Measurements from ENCODE around the gene PXYLP1.

PXYLP1 gene

DNA sequence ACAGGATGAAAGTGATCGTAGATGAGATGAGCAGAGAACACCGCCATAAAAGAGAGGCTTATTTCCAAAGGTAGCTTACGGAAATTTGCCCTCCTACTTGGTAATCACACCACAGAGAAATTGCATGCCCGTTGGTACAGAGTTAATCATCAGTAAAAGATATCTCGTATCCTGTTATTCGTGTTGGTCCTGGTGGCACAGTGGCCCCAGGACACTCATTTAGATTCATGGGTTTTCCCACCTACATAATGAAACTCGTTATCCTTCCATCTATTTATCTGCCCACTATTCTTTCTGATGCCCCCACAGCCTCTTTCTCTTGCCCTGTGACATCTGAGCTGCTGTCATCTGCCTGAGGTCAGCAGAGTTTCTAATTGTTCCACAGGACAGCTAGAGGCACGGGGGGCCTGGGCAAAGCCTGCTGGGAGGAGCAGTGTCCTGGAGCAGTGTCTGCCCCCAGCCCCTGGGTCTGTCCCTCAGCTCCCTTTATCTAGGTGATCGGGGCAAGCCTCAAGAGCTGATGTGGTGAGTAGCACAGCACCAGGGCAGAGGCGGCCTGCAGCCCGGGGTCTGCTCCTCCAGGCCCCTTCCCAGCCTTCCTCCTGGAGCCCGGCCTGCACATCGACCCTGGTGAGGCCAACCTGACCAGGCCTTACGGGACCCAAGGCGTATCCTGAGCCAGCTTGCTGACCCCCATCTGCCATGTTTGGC is 42.2 kb downstream of the PXYLP1 start:
- no peak for DNase-seq (ENCODE audit: low read depth in 3 of 3)

DNA sequence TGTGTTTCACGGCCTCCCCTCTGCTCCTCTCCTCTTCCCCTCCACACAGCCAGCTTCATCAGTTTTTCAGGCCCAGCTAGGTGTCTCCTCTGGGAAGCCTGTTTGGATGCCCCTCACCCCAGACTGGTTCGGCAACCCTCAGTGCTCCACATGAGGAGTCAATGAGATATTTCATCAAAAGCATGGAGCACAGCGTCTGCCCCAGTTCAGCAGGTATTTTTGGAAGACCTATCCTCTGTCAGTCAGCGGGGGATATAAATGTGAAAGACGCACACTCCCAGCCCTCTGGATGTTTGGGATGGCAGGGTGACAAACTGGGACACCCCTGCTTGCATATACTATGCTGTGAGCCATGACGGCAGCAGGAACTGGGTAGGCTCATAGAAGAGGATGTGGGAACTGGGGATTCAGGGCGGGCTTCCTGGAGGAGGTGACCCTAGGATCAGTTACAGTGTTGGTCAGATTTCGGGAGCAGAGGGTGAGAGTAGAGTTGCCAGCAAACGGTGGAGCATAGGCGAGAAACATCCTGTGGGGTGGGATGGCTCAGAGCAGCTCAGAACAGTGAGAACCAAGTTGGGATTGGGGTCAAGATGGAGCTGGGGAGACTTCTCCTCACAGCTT is 42.9 kb downstream of the PXYLP1 start:
- no peak for DNase-seq (ENCODE audit: low read depth in 3 of 3)

DNA sequence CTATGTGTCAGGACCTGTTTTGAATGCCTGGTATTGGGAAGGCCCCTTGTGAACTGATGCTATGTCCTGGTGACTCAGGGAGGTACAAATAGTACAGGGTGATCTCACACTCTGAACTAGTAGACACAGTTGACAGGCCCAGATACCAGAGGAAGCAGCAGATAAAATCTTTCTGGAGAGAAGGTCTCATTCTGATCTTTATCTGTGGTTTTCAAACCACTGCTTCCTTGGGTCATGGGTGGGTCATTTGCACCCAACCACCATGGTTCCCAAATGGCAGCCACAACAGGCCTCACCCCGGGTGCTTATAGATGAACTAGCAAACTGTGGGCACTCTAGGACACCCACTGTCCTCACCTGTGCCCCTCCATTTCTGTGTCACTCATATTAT is 43.4 kb downstream of the PXYLP1 start:
- no peak for DNase-seq (ENCODE audit: low read depth in 3 of 3)

DNA sequence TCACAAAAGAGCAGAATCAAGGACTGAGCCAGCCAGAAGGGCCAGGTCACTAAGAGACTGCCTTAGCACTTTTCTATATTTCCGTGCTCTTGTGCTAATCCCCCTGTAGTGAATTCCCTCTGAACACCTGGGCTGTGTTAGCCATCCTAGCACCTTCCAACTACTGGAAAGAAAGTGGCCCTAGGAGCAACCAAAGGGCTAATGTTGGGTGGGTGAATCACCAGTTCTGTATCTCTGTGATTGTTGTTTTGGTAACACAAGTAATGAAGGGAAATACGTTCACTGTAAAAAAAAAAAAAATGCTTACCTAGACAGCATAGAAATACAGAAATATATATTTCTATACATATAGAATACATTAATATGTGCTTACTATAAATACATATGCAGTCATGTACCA is 43.9 kb downstream of the PXYLP1 start:
- no peak for DNase-seq (ENCODE audit: low read depth in 3 of 3)

DNA sequence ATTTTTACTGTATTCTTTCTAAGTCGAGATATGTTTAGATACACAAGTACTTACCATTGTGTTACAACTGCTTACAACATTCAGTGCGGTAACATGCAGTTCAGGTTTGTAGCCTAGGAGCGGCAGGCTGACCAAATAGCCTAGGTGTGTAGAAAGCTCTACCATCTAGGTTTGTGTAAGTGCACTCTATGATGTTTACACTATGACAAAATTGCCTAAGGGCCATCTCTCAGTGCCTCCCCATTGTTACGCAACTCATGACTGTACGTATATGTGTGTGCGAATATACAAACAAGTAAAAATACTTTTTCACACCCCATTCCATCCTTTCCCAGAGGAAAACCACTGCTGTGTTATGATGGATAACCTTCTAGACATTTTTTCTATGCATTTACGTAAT is 44.3 kb downstream of the PXYLP1 start:
- no peak for DNase-seq (ENCODE audit: low read depth in 3 of 3)

DNA sequence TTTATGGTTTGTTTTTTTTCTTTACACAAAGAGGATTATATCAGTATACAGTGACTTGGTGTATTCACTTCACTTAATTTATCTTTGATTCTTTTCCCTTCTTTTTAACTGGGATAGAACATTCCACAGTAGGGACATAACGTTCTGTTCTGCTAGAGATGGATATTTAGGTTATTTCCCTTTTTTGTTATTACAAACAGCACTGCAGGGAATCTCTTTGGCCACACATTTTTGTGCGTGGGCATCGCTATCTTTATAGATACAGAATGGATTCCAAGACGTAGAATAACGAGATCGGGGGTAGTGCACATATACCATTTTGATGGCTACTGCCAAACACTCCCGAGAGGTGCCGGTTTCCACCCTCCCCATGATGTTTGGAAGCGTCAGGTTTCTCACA is 44.8 kb downstream of the PXYLP1 start:
- DNase-seq (ENCODE audit: low read depth in 3 of 3): no peak

DNA sequence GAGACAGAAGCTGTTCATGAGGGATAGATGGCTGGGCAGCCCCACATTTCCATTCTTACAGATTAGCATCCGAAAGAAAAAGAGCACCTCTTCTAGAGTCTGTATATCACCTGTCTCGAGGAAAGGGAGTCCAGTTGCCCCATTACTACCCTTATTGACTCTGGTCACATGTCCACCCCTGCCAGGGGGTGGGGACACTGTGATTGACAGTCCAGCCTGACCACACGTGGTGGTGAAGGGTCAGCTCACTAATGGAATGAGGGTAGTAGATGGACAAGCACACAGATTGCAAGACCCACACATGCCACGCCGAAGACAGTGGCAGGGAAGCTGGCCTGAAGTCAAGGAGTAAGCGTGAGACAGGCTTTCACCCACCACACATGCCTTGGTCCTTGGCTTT is 45.8 kb downstream of the PXYLP1 start:
- no peak for DNase-seq (ENCODE audit: low read depth in 3 of 3)

DNA sequence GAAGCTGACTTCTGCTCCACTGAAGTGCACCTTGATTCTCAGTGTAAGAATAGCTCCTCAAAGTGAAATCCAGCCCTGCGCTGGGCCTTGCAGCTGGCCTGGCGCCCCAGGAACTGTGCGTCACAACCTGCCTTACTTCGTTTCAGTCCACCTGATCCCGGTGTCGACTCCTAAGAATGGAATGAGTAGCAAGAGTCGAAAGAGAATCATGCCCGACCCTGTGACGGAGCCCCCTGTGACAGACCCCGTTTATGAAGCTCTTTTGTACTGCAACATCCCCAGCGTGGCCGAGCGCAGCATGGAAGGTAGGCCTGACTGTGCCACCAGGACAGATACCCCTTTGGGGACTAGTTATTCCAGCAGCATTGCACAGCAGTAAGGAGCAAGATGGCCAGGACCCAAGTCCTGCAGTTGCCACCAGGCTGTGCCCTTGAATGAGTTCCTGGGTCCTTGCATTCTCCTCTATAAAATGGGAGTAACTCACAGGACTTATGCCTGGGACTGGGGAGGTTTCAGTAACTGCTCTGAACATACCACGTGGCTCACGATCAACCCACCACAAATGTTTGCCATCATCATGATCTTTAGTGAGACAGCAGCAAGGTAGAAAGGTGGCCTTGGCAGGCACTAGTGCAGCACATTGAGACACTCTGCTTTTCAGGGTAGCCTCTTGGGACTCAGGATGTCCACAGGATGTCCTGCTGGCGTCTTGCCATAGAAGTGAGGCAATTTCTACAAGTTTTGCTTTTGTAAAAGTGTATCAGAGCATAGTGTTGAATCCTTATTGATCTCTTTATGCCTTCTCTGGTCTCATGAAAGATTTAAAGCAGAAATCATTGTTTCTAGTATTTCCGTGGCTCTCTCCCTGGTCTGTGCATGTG is 46.8 kb downstream of the PXYLP1 start:
- DNase-seq (ENCODE audit: low read depth in 3 of 3): no peak

DNA sequence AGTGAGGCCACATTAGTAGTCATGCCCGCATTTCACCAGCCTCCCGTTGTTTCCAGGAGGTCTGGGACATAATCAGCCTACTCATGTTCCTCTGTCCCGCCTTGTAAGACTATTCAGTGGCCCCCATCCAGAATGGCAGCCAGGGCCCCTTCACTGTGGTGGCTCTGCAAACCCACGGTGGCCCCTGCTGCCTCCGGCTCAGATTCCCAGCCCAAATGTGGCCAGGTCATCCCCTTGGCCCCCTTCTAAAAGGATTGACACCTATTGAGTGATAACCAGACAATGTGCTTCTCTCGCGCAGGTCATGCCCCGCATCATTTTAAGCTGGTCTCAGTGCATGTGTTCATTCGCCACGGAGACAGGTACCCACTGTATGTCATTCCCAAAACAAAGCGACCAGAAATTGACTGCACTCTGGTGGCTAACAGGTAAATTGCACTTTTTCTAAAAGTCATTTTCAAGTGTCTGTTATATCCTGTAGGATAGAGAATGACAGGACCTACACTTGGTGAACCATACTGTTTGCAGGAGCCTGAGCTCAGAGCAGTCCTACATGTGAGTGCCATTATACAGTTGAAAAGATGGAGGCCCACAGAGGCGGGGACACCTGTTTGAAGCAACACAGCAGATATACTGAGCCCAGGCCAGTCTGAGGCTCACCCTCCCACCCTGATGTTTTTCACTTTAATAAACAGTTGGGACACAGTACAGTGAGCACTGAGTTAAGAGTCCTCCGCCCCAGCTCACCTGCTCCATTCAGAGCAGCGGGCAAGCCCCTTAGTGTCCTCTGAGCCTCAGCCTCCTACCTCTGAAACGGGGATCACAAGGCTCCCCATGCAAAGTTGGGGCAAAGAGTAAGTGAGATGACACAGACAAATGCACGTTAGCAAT is 47.7 kb downstream of the PXYLP1 start:
- no peak for DNase-seq (ENCODE audit: low read depth in 3 of 3)

DNA sequence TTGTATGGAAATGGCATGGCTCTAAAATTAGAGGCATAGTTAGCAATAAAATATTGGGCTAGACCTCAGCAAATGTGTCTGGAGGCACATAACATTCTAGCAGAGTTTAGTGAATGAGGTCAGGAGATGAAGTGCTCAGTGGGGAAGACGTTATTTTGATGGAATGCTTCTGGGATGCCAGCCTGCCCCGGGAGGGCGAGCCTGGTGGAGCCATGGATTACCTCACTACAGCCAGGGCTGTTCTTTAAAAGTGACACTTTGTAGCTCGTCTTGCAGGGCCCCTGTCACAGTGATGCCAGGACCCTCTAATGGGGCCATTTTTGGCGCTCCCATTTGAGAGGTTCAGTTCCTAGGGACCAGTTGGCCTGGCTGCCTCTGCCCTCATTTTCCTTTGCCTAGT is 48.5 kb downstream of the PXYLP1 start:
- no peak for DNase-seq (ENCODE audit: low read depth in 3 of 3)

DNA sequence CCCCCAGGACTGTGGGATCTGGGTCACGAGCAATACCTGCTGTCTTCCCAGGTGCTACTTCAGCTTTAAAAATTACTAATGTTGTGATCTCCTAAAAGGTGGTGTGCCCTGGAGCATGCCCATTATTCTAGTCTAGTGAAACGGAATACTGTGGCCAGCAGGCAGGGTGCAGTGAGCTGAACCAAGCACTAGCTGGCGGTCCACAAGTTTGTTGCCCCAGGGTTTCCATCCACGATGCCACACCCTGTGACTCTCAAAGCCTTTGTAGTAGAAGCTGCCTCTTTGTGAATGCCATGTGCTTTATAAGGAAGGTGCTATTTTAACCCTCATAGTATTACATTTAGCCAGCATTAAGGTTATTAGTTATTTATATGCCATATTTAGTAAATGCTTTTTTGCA is 49.1 kb downstream of the PXYLP1 start:
- no peak for DNase-seq (ENCODE audit: low read depth in 3 of 3)

DNA sequence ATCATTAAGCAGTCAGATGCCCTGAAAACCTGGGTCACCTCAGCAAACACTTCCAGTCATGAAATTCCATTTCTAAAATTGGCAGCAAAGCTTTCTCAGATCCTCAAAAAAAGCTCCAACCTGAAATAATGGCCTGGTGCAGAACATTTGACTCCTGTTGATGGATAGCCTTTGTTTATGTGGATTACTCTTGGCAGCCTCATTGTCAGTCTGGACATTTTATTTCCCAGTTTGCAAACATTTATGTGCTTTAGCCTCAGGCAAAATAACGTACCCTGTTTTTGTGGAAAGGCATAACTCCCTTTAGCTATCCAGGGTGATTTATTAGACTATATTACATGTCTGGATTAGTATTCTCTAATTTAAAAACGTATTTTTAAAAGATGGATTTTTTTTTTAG is 53.9 kb downstream of the PXYLP1 start:
- no peak for DNase-seq (ENCODE audit: low read depth in 3 of 3)

DNA sequence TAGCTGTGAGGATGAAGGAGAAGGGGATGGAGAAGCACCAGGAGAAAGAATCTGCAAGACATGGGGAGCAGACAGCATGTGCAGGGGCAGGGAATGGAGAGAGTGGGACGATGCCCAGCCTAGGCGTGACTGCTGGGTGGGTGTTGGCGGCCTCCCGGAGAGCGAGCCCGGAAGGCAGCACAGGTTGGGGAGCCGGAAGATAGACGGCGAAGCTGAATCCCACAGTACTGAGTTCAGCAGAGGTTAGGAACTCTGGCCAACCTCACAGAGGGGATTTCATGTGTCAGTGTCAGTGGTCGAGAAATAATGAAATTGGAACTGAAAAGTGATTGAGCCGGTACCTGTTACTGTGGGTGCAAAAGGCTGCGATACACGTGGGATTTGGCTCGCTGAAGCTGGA is 55.2 kb downstream of the PXYLP1 start:
- no peak for DNase-seq (ENCODE audit: low read depth in 3 of 3)

DNA sequence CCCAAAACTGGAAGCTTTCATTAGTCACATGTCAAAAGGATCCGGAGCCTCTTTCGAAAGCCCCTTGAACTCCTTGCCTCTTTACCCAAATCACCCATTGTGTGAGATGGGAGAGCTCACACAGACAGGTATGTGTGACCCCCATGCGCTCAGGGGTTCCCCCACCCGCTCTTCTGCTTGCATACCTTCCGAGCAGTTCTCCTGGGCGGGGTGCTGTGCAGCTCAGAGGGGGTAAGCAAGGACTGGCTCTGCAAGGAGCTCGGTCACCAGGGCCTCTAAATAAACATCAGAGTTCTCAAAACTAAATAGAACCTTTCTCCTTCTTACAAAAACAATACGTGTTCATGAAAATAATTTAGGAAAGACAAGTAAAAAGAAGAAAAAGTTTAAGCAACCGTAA is 55.7 kb downstream of the PXYLP1 start:
- DNase-seq (ENCODE audit: low read depth in 3 of 3): no peak

DNA sequence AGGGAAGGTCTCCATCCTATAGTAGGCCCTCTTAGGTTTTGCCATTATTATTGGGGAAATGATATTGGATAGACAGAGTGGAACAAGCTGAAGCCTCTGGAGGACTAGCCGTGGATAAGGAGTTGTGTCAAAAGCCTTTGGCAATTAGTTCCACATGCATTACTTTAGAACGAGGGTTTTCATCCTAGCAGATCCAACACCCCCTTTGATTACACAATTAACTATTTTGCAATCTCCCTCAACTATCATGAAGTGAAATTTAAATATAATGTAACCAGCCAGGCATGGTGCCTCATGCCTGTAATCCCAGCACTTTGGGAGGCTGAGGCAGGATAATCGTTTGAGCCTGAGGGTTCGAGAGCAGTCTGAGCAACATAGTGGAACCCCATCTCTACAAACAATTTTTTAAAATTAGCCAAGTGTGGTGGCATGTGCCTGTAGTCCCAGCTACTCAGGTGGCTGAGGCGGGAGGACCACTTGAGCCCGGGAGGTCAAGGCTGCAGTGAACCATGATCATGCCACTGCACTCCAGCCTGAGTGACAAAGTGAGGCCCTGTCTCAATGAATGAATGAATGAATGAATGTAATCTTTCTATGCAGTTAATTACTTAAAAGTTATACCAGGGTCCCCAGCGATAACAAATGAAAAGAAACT is 56.8 kb downstream of the PXYLP1 start:
- no peak for DNase-seq (ENCODE audit: low read depth in 3 of 3)

DNA sequence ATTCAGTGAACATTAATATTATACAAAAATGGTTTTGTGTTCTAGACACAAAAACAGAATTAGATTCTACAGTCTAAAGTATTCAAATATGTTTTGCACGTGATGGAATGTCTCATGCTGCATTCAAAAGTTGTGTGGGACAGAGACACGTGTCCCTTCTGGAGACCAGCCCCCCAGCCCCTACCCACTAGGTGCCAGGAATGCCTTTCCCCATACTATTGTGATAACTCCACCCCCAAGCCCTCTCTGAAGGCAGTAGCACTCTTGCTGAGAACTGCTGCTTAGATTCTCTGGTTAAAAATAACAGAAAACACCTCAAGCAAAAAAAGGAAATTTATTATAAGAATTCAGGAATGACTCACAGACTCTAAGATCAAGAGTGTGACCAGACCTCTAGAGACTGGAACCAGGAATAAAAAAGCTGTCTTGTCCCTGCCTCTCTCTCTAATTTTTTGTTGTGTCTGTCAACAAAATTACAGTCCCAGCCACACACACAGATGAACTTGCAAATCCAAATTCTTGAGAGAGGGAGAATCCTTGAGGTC is 57.7 kb downstream of the PXYLP1 start:
- DNase-seq (ENCODE audit: low read depth in 3 of 3): no peak

DNA sequence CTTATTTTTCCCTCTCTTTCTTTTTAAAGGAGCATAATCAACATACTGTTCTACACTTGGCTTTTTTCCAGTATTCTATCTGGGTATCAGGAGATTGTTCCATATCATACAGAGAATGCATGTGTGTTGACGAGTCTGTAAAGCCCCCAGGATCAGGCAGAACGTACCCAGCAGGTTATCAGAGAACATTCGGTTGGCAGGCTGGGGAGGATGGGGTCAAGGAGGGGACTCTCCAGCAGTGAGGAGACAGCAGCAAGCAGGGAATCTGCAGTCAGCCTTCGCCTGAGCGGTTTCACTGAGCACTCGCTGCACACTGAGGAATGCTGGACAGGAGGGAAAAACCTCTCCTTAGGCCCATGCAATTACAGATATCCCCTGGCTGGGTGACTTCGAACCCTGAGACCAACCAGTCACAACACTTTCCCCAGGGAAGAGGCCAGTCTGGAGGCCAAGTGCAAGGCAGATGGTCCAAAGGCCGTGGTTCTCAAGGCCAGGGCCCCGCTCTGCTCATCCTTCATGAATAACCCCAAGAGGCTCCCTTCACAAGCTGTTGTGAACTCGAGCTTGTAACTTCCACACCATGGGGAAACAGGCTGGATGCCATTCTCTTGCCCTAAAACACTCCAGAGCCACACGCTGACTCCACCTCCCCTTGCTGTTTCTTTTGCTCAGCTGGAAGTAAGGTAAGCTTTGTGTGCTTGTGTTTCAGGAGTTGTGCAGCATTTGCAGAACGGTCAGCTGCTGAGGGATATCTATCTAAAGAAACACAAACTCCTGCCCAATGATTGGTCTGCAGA is 60.1 kb downstream of the PXYLP1 start:
- no peak for DNase-seq (ENCODE audit: low read depth in 3 of 3)

DNA sequence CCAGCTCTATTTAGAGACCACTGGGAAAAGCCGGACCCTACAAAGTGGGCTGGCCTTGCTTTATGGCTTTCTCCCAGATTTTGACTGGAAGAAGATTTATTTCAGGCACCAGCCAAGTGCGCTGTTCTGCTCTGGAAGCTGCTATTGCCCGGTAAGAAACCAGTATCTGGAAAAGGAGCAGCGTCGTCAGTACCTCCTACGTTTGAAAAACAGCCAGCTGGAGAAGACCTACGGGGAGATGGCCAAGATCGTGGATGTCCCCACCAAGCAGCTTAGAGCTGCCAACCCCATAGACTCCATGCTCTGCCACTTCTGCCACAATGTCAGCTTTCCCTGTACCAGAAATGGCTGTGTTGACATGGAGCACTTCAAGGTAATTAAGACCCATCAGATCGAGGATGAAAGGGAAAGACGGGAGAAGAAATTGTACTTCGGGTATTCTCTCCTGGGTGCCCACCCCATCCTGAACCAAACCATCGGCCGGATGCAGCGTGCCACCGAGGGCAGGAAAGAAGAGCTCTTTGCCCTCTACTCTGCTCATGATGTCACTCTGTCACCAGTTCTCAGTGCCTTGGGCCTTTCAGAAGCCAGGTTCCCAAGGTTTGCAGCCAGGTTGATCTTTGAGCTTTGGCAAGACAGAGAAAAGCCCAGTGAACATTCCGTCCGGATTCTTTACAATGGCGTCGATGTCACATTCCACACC is 60.9 kb downstream of the PXYLP1 start:
- no peak for DNase-seq (ENCODE audit: low read depth in 3 of 3)

DNA sequence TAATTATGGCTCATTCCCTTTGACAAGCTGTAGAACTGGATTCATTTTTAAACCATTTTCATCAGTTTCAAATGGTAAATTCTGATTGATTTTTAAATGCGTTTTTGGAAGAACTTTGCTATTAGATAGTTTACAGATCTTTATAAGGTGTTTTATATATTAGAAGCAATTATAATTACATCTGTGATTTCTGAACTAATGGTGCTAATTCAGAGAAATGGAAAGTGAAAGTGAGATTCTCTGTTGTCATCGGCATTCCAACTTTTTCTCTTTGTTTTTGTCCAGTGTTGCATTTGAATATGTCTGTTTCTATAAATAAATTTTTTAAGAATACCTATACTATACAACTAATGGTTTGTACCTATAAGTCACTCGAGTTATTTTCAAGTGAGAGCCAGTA is 62.7 kb downstream of the PXYLP1 start:
- DNase-seq (ENCODE audit: low read depth in 3 of 3): no peak

DNA sequence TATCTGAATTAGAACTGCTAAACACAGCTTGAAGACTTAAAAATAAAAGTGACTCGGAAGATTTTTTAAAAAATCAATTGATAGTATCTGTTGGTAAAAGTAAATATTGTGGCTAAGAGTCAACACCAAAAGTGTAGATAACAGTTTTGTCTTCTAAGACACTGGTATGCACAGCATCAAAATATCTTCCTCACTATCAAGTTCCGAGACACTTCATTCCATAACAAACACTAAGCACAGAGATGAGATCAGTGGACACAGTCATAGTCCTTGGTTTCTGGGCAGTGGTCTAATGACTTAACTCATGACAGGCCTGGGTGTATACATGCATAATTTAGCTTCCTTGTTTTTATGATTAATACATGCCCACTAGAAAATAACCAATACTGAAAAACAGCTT is 63.2 kb downstream of the PXYLP1 start:
- no peak for DNase-seq (ENCODE audit: low read depth in 3 of 3)

Measured in stimulated activated CD4-positive, alpha-beta T cell treated with anti-CD3 and anti-CD28 coated beads, TNF-alpha, amount 100 ng/mL, for 24 hours (primary cell).